CD4-positive, alpha-beta T cell (primary cell): Measurements from ENCODE around the gene CR1. TPM values are rescaled to one million over a fixed set of nuclear protein-coding genes. Genes with fewer than 3 reads are reported as not detected.

Experiments
- ATAC-seq: fragments of 200-7000 bp; cut with Tn5 transposase; one replicate; pipeline ENCODE4 v1.10.0; 2022; ENCODE audit warnings: mild to moderate bottlenecking; ENCODE audit not compliant: poor library complexity
- CTCF ChIA-PET: fragments of 350-600 bp; sonication (Branson Sonifier 250); formaldehyde crosslinking; loops from one replicate; lab custom pipeline; 2021; ENCODE audit warnings: antibody characterized with exemption, inconsistent platforms; lab: Charles Lee
- POLR2A ChIA-PET: fragments of 350-600 bp; sonication (Branson Sonifier 250); formaldehyde crosslinking; loops from one replicate; lab custom pipeline; 2021; ENCODE audit warnings: antibody characterized with exemption, inconsistent platforms; lab: Charles Lee
- DNase-seq, 14 experiments: peaks; one replicate each; pipeline ENCODE4 v3.0.0-alpha.2; 2013 to 2020; ENCODE audit warnings: mixed read lengths in 2 of 14
- H3K27ac ChIP-seq, 2 donors: one replicate each; pipeline versions ENCODE4 v1.5.1 to v1.7.0; 2013; ENCODE audit warnings: low read length in 2 of 2, low read depth in 1 of 2, mild to moderate bottlenecking in 1 of 2
- H3K27me3 ChIP-seq, 2 experiments: 1 replicate in 1 of 2; 2 replicates in 1 of 2; pipeline versions ENCODE4 v1.6.1 to v1.7.0; 2013; ENCODE audit warnings: low read length in 2 of 2, control low read depth in 1 of 2, mild to moderate bottlenecking in 1 of 2, moderate library complexity in 1 of 2; ENCODE audit not compliant: insufficient read depth in 2 of 2, control insufficient read depth in 1 of 2
- H3K36me3 ChIP-seq: one replicate; pipeline ENCODE4 v1.6.1; 2013; ENCODE audit warnings: low read length, control low read depth; ENCODE audit not compliant: insufficient read depth
- H3K4me1 ChIP-seq: one replicate; pipeline ENCODE4 v1.6.1; 2013; ENCODE audit warnings: low read length, control low read depth; ENCODE audit not compliant: insufficient read depth
- H3K4me3 ChIP-seq: one replicate; pipeline ENCODE4 v1.5.1; 2013; ENCODE audit warnings: mild to moderate bottlenecking, low read length, moderate library complexity
- H3K9me3 ChIP-seq, 2 experiments: 1 replicate in 1 of 2; 2 replicates in 1 of 2; pipeline versions ENCODE4 v1.6.1 to v1.7.0; 2013; ENCODE audit warnings: low read length in 2 of 2, mild to moderate bottlenecking in 2 of 2, control low read depth in 1 of 2, moderate library complexity in 1 of 2; ENCODE audit not compliant: control insufficient read depth in 1 of 2, insufficient read depth in 1 of 2
- H3K27ac Mint-ChIP-seq: one replicate; pipeline ENCODE4 v1.8.0; 2020; ENCODE audit warnings: mixed read lengths
- H3K27me3 Mint-ChIP-seq: one replicate; pipeline ENCODE4 v1.8.0; 2021; ENCODE audit warnings: mixed read lengths
- H3K36me3 Mint-ChIP-seq: one replicate; pipeline ENCODE4 v1.8.0; 2021; ENCODE audit warnings: low read depth, mixed read lengths
- H3K4me1 Mint-ChIP-seq: one replicate; pipeline ENCODE4 v1.8.0; 2021; ENCODE audit warnings: low read depth, mixed read lengths
- H3K4me3 Mint-ChIP-seq: one replicate; pipeline ENCODE4 v1.8.0; 2020; ENCODE audit warnings: mild to moderate bottlenecking, mixed read lengths
- H3K9me3 Mint-ChIP-seq: one replicate; pipeline ENCODE4 v1.8.0; 2020; ENCODE audit warnings: mixed read lengths
- CTCF ChIP-seq: fragments of 200-600 bp; IDR thresholded peaks from one replicate; pipeline ENCODE4 v1.8.0; 2022; ENCODE audit warnings: antibody characterized with exemption, mild to moderate bottlenecking
- intact Hi-C, 2 experiments: fragments of 100-400 bp; cut with DNase I in 1 of 2; cut with micrococcal nuclease in 1 of 2; formaldehyde crosslinking; loops; one replicate each; pipeline versions ENCODE4 v1.15.1 to v1.9.0; 2023 to 2025; cut with DNase I, micrococcal nuclease
- total RNA-seq, 174 experiments: library from RNA in 2 of 174; stranded (reverse) in 2 of 174; gene quantifications; one replicate each; pipeline ENCODE4 v1.2.3 and lab custom pipeline; 2021 to 2026

Gene CR1
- total RNA-seq, 2 experiments from 2014 or later, result 2.8 to 3.1 TPM

- Mint-ChIP-seq H3K36me3 (no peaks in the 10 kb centered on the region), H3K4me1 (no peaks in the 10 kb centered on the region), H3K27ac (no peak overlapping the region), H3K27me3 (peaks cover 78% of the 10 kb centered on the region), H3K9me3 (peaks cover 3% of the 10 kb centered on the region), H3K4me3 (no peak overlapping the region)
- no peak for TF ChIP-seq CTCF
- intact Hi-C loops, result no loop called here
- Histone ChIP-seq H3K4me3 (no peak overlapping the region), H3K4me1 (no peaks in the 10 kb centered on the region), H3K9me3 (peaks cover 0 to 5% of the 10 kb centered on the region in 2 experiments), H3K36me3 (no peaks in the 10 kb centered on the region), H3K27me3 (peaks cover 19 to 54% of the 10 kb centered on the region in 2 experiments), H3K27ac (no peak overlapping the region)
- no peak for DNase-seq
- POLR2A ChIA-PET, result no interaction called here
- no peak for ATAC-seq
- CTCF ChIA-PET, result no interaction called here
Measured at GRCh38 chr1:207670997-207671396, 175.0 kb downstream of the CR1 start.

GRCh38 chr1:207672522-207673130 is 176.7 kb downstream of the CR1 start:
- peaks cover 14 to 39% of the 10 kb centered on the region in 2 experiments for H3K27me3 ChIP-seq
- no peak for ATAC-seq
- peak in 4 of 14 experiments; percentile 5 to 37 (median 19) for DNase-seq
- no peaks in the 10 kb centered on the region for H3K9me3 ChIP-seq
- intact Hi-C loops, result no loop called here
- TF ChIP-seq CTCF, result no peak
- H3K27ac ChIP-seq, result no peak overlapping the region
- Mint-ChIP-seq H3K27me3 (peaks cover 62% of the 10 kb centered on the region), H3K27ac (no peak overlapping the region), H3K9me3 (no peaks in the 10 kb centered on the region), H3K4me3 (no peak overlapping the region), H3K36me3 (no peaks in the 10 kb centered on the region), H3K4me1 (no peaks in the 10 kb centered on the region)
- H3K4me3 ChIP-seq, result no peak overlapping the region
- ChIA-PET CTCF (no interaction called here), POLR2A (no interaction called here)
- H3K36me3 ChIP-seq, result no peaks in the 10 kb centered on the region
- no peaks in the 10 kb centered on the region for H3K4me1 ChIP-seq

GRCh38 chr1:207673399-207673798 is 177.4 kb downstream of the CR1 start:
- ATAC-seq (no peak), DNase-seq (no peak)
- Mint-ChIP-seq H3K9me3 (no peaks in the 10 kb centered on the region), H3K27ac (no peak overlapping the region), H3K4me3 (no peak overlapping the region), H3K36me3 (no peaks in the 10 kb centered on the region), H3K4me1 (no peaks in the 10 kb centered on the region), H3K27me3 (peaks cover 54% of the 10 kb centered on the region)
- CTCF ChIA-PET, result no interaction called here
- Histone ChIP-seq H3K4me3 (no peak overlapping the region), H3K4me1 (no peaks in the 10 kb centered on the region), H3K36me3 (no peaks in the 10 kb centered on the region), H3K27me3 (peaks cover 14 to 31% of the 10 kb centered on the region in 2 experiments), H3K27ac (no peak overlapping the region), H3K9me3 (no peaks in the 10 kb centered on the region)
- intact Hi-C loops, result no loop called here
- no peak for TF ChIP-seq CTCF
- POLR2A ChIA-PET, result no interaction called here
